Loucy (cell line): ENCODE data around the gene MEPE.

Experiments
- H2AFZ ChIP-seq: fragments of 200-600 bp; sonication (generic); 2 replicates; pipeline ENCODE4 v1.6.0; 2016; ENCODE audit warnings: antibody characterized with exemption, mild to moderate bottlenecking, low read length, moderate library complexity
- H3F3A ChIP-seq: fragments of 200-600 bp; 2 replicates; pipeline ENCODE4 v1.6.0; 2016; ENCODE audit warnings: antibody characterized with exemption, low read depth, mild to moderate bottlenecking
- H3K27me3 ChIP-seq: fragments of 200-600 bp; sonication (generic); 2 replicates; pipeline ENCODE4 v1.6.1; 2014; ENCODE audit warnings: low read length, mild to moderate bottlenecking; ENCODE audit not compliant: insufficient read depth, poor library complexity, severe bottlenecking
- H3K36me3 ChIP-seq: fragments of 200-600 bp; sonication (generic); 2 replicates; pipeline ENCODE4 v1.6.1; 2016; ENCODE audit warnings: low read length; ENCODE audit not compliant: insufficient read depth
- H3K4me1 ChIP-seq: fragments of 200-600 bp; sonication (generic); 2 replicates; pipeline ENCODE4 v1.5.1; 2014; ENCODE audit warnings: low read length, mild to moderate bottlenecking; ENCODE audit not compliant: insufficient read depth, poor library complexity, severe bottlenecking
- H3K4me2 ChIP-seq: fragments of 200-600 bp; sonication (generic); 2 replicates; pipeline ENCODE4 v1.6.0; 2014; ENCODE audit warnings: antibody characterized with exemption, low read length, low read depth, mild to moderate bottlenecking; ENCODE audit not compliant: poor library complexity, severe bottlenecking
- H3K4me3 ChIP-seq: fragments of 200-600 bp; sonication (generic); 2 replicates; pipeline ENCODE4 v1.5.1; 2014; ENCODE audit warnings: low read length, mild to moderate bottlenecking, mixed read lengths; ENCODE audit not compliant: poor library complexity, severe bottlenecking
- H3K79me2 ChIP-seq: fragments of 200-600 bp; sonication (generic); 2 replicates; pipeline ENCODE4 v1.6.1; 2014; ENCODE audit warnings: low read length; ENCODE audit not compliant: insufficient read depth
- H3K9ac ChIP-seq: fragments of 200-600 bp; sonication (generic); 2 replicates; pipeline ENCODE4 v1.6.0; 2014; ENCODE audit warnings: mild to moderate bottlenecking, low read depth, low read length, moderate library complexity; ENCODE audit not compliant: poor library complexity, severe bottlenecking
- H3K9me2 ChIP-seq: fragments of 200-600 bp; sonication (generic); replicated peaks from 2 replicates; pipeline ENCODE4 v1.6.1; 2016; ENCODE audit warnings: low read depth, low read length, mixed read lengths
- H3K9me3 ChIP-seq: fragments of 200-600 bp; sonication (generic); 2 replicates; pipeline ENCODE4 v1.6.1; 2014; ENCODE audit warnings: mild to moderate bottlenecking, antibody characterized with exemption, low read length, low read depth; ENCODE audit not compliant: insufficient read depth
- H4K20me1 ChIP-seq: fragments of 200-600 bp; sonication (generic); 2 replicates; pipeline ENCODE4 v1.6.0; 2014; ENCODE audit warnings: antibody characterized with exemption, low read length, mild to moderate bottlenecking; ENCODE audit not compliant: insufficient read depth, poor library complexity, severe bottlenecking
- CTCF ChIP-seq: fragments of 200-600 bp; sonication (generic); conservative IDR thresholded peaks from 2 replicates; pipeline ENCODE4 v1.5.1; 2014; ENCODE audit warnings: mild to moderate bottlenecking, antibody characterized with exemption, low read length
- EZH2phosphoT487 ChIP-seq: fragments of 200-600 bp; IDR thresholded peaks from 2 replicates; pipeline ENCODE4 v1.6.1; 2018; ENCODE audit warnings: antibody characterized with exemption, mild to moderate bottlenecking, moderate library complexity, borderline replicate concordance

MEPE gene

GRCh38 chr4:87840149-87840548 is 7.4 kb downstream of the MEPE start:
- no peaks in the 10 kb centered on the region for H4K20me1 ChIP-seq
- TF ChIP-seq EZH2phosphoT487 (no peak), CTCF (no peak)
- no peak overlapping the region for H3K4me2 ChIP-seq
- H3K4me3 ChIP-seq: no peak overlapping the region
- H3K79me2 ChIP-seq: no peaks in the 10 kb centered on the region
- H3K9me3 ChIP-seq: no peaks in the 10 kb centered on the region
- no peak overlapping the region for H2AFZ ChIP-seq
- H3K4me1 ChIP-seq: no peaks in the 10 kb centered on the region
- no peaks in the 10 kb centered on the region for H3F3A ChIP-seq
- H3K27me3 ChIP-seq: no peaks in the 10 kb centered on the region
- no peaks in the 10 kb centered on the region for H3K36me3 ChIP-seq
- no peak overlapping the region for H3K9ac ChIP-seq
- H3K9me2 ChIP-seq: no peaks in the 10 kb centered on the region

GRCh38 chr4:87843936-87844335 is 11.2 kb downstream of the MEPE start:
- Histone ChIP-seq H3K4me3 (no peak overlapping the region), H3K4me1 (peaks cover 3% of the 10 kb centered on the region), H3K36me3 (no peaks in the 10 kb centered on the region), H3F3A (no peaks in the 10 kb centered on the region), H3K79me2 (no peaks in the 10 kb centered on the region), H3K9me2 (no peaks in the 10 kb centered on the region), H3K27me3 (no peaks in the 10 kb centered on the region), H3K9me3 (no peaks in the 10 kb centered on the region), H2AFZ (no peak overlapping the region), H3K4me2 (no peak overlapping the region), H3K9ac (no peak overlapping the region), H4K20me1 (no peaks in the 10 kb centered on the region)
- TF ChIP-seq CTCF (no peak), EZH2phosphoT487 (no peak)

- Histone ChIP-seq H3F3A (no peaks in the 10 kb centered on the region), H3K9ac (no peak overlapping the region), H3K4me2 (no peak overlapping the region), H3K27me3 (no peaks in the 10 kb centered on the region), H3K9me3 (no peaks in the 10 kb centered on the region), H3K79me2 (no peaks in the 10 kb centered on the region), H3K36me3 (no peaks in the 10 kb centered on the region), H3K4me1 (peaks cover 7% of the 10 kb centered on the region), H4K20me1 (no peaks in the 10 kb centered on the region), H3K9me2 (no peaks in the 10 kb centered on the region), H3K4me3 (no peak overlapping the region), H2AFZ (no peak overlapping the region)
- TF ChIP-seq CTCF (no peak), EZH2phosphoT487 (no peak)
These were observed 11.7 kb downstream of the MEPE start for GRCh38 chr4:87844452-87844851.
